Fibroblast of peridontal ligament (primary cell): ENCODE measurements around the gene PEX11G.
A peak's percentile ranks its signal among the peaks of the same experiment; 100 is the strongest.
"Not testable (repeated sequence)": the region's sequence is repeated elsewhere in the genome, so short reads cannot be mapped to it uniquely, and the experiment has no call there.

ENCODE experiments used
- DNase-seq: peaks from one replicate; pipeline ENCODE4 v3.0.0-alpha.2; 2010; ENCODE audit errors: extremely low read depth

Gene PEX11G

GRCh38 chr19:7467009-7467989 is 21.5 kb downstream of the PEX11G start:
- no peak for DNase-seq

- DNase-seq = no peak
Observed at GRCh38 chr19:7463575-7463974, 25.3 kb downstream of the PEX11G start.

- no peak for DNase-seq
Observed at GRCh38 chr19:7461841-7462629, 26.8 kb downstream of the PEX11G start.

- no peak for DNase-seq
Observed at GRCh38 chr19:7460562-7460966, 28.3 kb downstream of the PEX11G start.

DNA sequence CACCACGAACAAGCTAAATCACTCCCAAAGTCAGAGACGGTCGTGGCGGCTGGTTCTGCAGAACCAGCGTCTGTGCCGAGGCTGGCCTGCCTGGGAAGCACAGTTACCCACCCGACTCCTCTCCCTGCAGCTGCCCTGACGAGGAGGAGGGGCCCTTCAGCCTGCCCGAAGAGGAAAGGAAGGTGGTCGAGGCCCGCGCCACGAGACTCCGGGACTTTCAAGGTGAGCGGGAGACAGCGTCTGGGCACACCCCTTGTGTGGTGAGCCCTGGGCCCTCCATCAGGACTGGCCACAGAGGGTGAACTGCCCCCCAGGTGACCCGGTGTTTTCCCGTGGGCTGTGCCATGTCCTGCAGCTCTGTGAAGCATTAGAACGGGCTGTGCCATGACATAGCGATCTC is 29.1 kb downstream of the PEX11G start:
- DNase-seq = no peak

- DNase-seq = no peak
Observed at GRCh38 chr19:7458675-7459074, 30.2 kb downstream of the PEX11G start.

DNA sequence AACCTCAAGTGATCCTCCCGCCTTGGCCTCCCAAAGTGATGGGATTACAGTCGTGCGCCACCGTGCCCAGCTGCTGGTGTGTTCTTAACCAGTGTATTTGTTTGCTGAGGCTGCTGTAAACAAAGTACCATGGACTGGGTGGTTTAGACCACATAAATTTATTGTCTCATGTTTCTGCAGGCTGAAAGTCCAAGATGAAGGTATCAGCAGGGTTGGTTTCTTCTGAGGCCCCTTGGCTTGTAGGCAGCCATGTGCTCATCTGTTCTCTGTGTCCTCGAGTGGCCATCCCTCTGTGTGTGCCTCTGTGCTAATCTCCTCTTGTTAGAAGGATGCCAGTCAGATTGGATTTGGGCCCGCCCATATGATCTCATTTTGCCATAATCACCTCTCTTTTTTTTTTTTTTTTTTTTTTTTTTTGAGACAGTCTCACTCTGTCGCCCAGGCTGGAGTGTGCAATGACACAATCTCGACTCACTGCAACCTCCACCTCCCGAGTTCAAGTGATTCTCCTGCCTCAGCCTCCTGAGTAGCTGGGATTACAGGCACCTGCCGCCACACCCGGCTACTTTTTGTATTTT is 31.8 kb downstream of the PEX11G start:
- DNase-seq = no peak

DNA sequence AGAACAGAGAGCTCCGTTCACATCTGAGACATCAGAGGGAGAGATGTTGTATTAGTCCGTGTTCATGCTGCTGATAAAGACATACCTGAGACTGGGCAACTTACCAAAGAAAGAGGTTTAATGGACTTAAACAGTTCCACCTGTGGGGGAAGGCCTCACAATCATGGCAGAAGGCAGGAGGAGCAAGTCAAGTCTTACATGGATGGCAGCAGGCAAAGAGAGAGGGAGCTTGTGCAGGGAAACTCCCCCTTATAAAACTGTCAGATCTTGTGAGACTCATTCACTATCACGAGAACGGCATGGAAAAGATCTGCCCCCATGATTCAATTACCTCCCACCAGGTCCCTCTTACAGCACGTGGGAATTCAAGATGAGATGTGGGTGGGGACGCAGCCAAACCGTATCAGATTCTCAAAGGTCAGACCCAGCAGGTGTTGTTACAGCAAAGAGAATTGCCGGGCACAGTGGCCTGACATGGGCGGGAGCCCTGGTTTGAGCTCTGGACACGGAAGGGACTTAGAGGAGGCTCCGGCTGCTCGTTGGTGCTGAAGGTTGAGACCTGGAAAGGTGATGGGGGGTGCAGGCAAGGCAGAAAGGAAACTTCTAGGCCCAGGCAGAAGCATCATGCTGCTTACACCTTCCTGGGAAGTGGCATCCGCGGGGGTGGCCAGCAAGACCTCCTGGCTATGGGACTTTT is 33.1 kb downstream of the PEX11G start:
- DNase-seq = no peak

DNA sequence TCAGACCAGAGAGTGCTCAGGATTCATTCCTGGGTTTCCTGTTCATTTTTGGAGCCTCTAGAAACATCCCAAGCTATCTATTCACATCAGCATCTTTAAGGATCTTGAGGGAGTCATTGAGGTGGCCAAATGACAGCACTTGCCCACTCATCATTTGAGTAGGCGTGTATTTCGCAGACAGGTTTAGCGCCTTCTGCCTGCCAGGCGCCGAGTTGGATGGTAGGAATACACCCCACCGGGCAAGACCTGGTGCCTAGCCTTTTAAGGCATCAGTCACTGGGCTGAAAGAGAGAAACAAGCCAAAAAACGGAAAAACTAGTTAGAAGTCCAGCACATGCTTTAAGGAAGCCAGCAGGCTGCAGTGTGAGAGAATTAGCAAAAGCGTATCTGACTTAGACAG is 33.8 kb downstream of the PEX11G start:
- DNase-seq = no peak

DNA sequence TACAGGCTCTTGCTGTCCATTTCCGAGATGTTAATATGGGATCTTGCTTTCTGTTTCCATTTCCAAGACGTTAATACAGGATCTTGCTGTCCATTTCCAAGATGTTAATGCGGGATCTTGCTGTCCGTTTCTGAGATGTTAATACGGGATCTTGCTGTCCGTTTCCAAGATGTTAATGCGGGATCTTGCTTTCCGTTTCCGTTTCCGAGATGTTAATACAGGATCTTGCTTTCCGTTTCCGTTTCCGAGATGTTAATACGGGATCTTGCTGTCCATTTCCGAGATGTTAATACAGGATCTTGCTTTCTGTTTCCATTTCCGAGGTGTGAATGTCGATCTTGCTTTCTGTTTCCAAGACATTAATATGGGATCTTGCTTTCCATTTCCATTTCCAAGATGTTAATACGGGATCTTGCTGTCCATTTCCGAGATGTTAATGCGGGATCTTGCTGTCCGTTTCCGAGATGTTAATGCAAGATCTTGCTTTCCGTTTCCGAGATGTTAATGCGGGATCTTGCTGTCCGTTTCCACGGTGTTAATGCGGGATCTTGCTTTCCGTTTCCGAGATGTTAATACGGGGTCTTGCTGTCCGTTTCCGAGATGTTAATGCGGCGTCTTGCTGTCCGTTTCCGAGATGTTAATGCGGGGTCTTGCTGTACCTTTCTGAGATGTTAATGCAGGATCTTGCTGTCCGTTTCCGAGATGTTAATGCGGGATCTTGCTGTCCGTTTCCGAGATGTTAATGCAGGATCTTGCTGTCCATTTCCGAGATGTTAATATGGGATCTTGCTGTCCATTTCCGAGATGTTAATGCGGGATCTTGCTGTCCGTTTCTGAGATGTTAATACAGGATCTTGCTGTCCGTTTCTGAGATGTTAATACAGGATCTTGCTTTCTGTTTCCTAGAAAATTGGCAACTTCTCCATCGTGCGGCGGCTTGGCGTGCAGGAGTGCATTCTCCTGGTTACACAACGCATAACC is 38.3 kb downstream of the PEX11G start:
- DNase-seq = peak; percentile 38

- DNase-seq = not testable (repeated sequence)
Observed at GRCh38 chr19:7449391-7450070, 39.3 kb downstream of the PEX11G start.

DNA sequence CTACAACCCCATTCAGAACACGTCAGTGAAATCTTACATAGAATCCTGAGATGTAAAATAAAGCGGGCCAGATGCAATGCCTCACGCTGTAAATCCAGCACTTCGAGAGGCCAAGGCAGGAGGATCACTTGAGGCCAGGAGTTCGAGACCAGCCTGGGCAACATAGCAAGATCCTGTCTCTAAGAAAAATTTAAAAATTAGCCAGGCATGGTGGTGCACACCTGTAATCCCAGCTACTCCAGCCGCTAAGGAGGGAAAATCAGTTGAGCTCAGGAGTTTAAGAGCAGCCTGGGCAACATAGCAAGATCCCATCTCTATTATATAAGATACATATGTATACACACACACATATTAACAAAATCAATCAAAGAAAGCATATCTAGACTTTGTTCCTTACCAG is 41.2 kb downstream of the PEX11G start:
- DNase-seq = no peak

DNA sequence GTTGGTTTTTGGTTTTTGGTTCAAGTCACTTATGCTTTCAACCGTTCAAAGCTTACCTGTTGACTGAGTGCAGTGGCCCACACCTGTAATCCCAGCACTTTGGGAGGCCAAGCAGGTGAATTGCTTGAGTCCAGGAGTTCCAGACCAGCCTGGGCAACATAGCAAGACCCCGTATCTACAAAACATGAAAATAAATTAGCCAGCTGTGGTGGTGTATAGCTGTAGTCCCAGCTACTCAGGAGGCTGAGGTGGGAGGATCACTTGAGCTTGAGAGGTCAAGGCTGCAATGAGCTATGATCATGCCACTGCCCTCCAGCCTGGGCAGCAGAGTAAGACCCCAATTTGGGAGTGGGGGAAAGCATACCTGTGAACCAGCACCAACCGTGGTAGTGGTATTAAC is 43.7 kb downstream of the PEX11G start:
- no peak for DNase-seq

DNA sequence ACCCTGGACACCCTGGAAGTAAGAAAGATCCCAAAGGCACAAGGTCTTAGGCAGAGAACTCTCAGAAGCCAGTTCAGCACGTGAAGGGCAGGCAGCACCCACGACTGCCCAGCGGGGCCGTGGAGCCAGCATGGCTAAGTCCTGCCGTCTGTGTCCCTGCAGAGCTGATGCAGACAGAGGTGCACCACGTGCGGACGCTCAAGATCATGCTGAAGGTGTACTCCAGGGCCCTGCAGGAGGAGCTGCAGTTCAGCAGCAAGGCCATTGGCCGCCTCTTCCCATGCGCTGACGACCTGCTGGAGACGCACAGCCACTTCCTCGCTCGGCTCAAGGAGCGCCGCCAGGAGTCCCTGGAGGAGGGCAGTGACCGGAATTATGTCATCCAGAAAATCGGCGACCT is 44.8 kb downstream of the PEX11G start:
- no peak for DNase-seq

GRCh38 chr19:7442423-7442822 is 46.4 kb downstream of the PEX11G start:
- DNase-seq = peak; percentile 22

- no peak for DNase-seq
Observed at GRCh38 chr19:7441468-7442146, 47.2 kb downstream of the PEX11G start.

DNA sequence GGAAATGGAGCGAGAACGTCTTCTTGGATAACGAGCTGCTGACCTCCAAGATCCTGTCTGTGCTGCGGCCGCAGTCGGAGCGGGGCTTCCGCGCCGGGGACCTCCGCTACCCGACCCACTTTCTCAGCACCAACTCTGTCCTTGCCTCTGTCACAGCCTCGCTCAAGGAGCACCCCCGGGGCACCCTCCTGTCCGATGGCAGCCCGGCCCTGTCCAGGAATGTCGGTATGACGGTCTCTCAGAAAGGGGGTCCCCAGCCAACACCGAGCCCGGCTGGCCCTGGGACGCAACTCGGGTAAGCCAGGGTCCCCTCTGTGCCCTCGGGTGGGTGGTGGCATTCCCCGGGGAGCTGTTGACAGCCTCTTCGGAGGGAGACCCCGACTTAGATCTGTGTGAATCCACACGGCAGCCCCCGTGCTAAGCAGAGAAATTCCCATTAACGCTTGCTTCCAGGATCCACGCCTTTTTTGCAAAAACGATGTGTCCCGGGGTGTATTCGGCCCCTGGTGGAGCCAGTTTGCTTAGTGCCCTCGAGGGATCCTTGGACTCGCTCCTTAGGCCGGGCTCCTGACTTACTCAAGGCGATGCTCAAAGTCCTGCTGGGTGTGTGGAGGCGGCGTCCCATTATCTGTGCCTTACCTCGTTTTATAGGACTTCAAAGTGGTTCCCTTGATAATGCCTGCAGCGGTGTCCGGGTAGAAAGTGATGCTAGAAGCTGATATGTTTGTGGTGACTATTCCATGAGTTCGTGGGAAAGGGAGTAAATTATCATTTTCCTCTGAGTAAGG is 48.5 kb downstream of the PEX11G start:
- no peak for DNase-seq

GRCh38 chr19:7435586-7435985 is 53.2 kb downstream of the PEX11G start:
- no peak for DNase-seq

- DNase-seq = no peak
Observed at GRCh38 chr19:7434391-7434790, 54.4 kb downstream of the PEX11G start.
